Testis (tissue), 2 donors: ENCODE results near the gene EXOC4.

ENCODE experiments used
- POLR2A ChIP-seq: fragments of 450-650 bp; IDR thresholded peaks from one replicate; pipeline ENCODE4 v1.6.1; 2017; ENCODE audit warnings: antibody characterized with exemption, mild to moderate bottlenecking, moderate library complexity
- TF ChIP-seq, protein P1 (sequence below), 3 experiments: fragments of 450-650 bp in 2 of 3; fragments of 200-600 bp in 1 of 3; sonication (generic) in 1 of 3; IDR thresholded peaks; one replicate each; pipeline ENCODE4 v1.5.1; 2016 to 2019; ENCODE audit warnings: antibody characterized with exemption in 3 of 3, mild to moderate bottlenecking in 2 of 3, moderate library complexity in 1 of 3

GRCh38 chr7:133709036-133709880 lies 456.4 kb downstream of the EXOC4 start:
- no peak for TF ChIP-seq POLR2A
- TF ChIP-seq, protein P1, sequence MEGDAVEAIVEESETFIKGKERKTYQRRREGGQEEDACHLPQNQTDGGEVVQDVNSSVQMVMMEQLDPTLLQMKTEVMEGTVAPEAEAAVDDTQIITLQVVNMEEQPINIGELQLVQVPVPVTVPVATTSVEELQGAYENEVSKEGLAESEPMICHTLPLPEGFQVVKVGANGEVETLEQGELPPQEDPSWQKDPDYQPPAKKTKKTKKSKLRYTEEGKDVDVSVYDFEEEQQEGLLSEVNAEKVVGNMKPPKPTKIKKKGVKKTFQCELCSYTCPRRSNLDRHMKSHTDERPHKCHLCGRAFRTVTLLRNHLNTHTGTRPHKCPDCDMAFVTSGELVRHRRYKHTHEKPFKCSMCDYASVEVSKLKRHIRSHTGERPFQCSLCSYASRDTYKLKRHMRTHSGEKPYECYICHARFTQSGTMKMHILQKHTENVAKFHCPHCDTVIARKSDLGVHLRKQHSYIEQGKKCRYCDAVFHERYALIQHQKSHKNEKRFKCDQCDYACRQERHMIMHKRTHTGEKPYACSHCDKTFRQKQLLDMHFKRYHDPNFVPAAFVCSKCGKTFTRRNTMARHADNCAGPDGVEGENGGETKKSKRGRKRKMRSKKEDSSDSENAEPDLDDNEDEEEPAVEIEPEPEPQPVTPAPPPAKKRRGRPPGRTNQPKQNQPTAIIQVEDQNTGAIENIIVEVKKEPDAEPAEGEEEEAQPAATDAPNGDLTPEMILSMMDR (IDR thresholded peaks at IDR 0.05), result no peak
